ENCODE results near the gene ACBD7.

- no peak for TF ChIP-seq CTCF (IDR thresholded peaks at IDR 0.05)
- no peak for TF ChIP-seq POLR2AphosphoS5 (IDR thresholded peaks at IDR 0.05)
- TF ChIP-seq POLR2A (IDR thresholded peaks at IDR 0.05) = no peak
These were observed 13.2 kb downstream of the ACBD7 start for GRCh38 chr10:15075421-15075820.

All from sigmoid colon (tissue), 4 donors.